CD4-positive, alpha-beta T cell treated with Interleukin-1 beta for 1 hour (primary cell): Measurements from ENCODE around the gene CARD8.
"Not testable (repeated sequence)": the region's sequence is repeated elsewhere in the genome, so short reads cannot be mapped to it uniquely, and the experiment has no call there.

Experiments
- DNase-seq, 2 donors: peaks; one replicate each; pipeline ENCODE4 v3.0.0-alpha.2; 2020 to 2022

The CARD8 gene

GRCh38 chr19:48255376-48256303, at the start of gene CARD8:
CARD8 (minus strand) TSS chr19:48255912; CDS start chr19:48241020, 14,892 bp downstream.
- DNase-seq, result peak; percentile 87 to 88

- DNase-seq, result no peak
Measured at GRCh38 chr19:48303866-48304265, 48.2 kb upstream of the CARD8 start.

GRCh38 chr19:48303367-48303766, 47.7 kb upstream of the CARD8 start:
- DNase-seq, result no peak

GRCh38 chr19:48302600-48302959, 46.9 kb upstream of the CARD8 start:
- no peak for DNase-seq

GRCh38 chr19:48301886-48302599, 46.3 kb upstream of the CARD8 start:
- DNase-seq, result no peak

GRCh38 chr19:48297975-48298374, 42.3 kb upstream of the CARD8 start:
- DNase-seq, result no peak

- no peak for DNase-seq
Measured at GRCh38 chr19:48296963-48297734, 41.4 kb upstream of the CARD8 start.

- no peak for DNase-seq
Measured at GRCh38 chr19:48295458-48295857, 39.7 kb upstream of the CARD8 start.

GRCh38 chr19:48292798-48293197, 37.1 kb upstream of the CARD8 start:
- no peak for DNase-seq

GRCh38 chr19:48291489-48291815, 35.7 kb upstream of the CARD8 start:
- DNase-seq, result not testable (repeated sequence)

- peak; percentile 52 to 56 for DNase-seq
Measured at GRCh38 chr19:48290771-48291488, 35.2 kb upstream of the CARD8 start.

- DNase-seq, result no peak
Measured at GRCh38 chr19:48290401-48290770, 34.7 kb upstream of the CARD8 start.

GRCh38 chr19:48287748-48288147, 32.0 kb upstream of the CARD8 start:
- no peak for DNase-seq

GRCh38 chr19:48284896-48285295, 29.2 kb upstream of the CARD8 start:
- DNase-seq, result no peak

GRCh38 chr19:48283908-48284307, 28.2 kb upstream of the CARD8 start:
- DNase-seq, result no peak

- DNase-seq, result no peak
Measured at GRCh38 chr19:48279747-48280146, 24.0 kb upstream of the CARD8 start.

- DNase-seq, result no peak
Measured at GRCh38 chr19:48274938-48275337, 19.2 kb upstream of the CARD8 start.

GRCh38 chr19:48274173-48274572, 18.5 kb upstream of the CARD8 start:
- DNase-seq, result no peak

- DNase-seq, result peak in 1 of 2 donors; percentile 14
Measured at GRCh38 chr19:48271531-48272151, 15.9 kb upstream of the CARD8 start.

GRCh38 chr19:48269617-48270026, 13.9 kb upstream of the CARD8 start:
- DNase-seq, result not testable (repeated sequence)

- not testable (repeated sequence) for DNase-seq
Measured at GRCh38 chr19:48265326-48265725, 9.6 kb upstream of the CARD8 start.

- not testable (repeated sequence) for DNase-seq
Measured at GRCh38 chr19:48260359-48260714, 4.6 kb upstream of the CARD8 start.
